Liver (tissue), 9 donors: ENCODE data around the gene SORCS2. TPM values are rescaled to one million over a fixed set of nuclear protein-coding genes. Genes with fewer than 3 reads are reported as not detected.

Experiments used
- DNase-seq: peaks from one replicate; pipeline ENCODE4 v3.0.0-alpha.2; 2017; ENCODE audit warnings: low spot score
- H3K27ac ChIP-seq, 2 donors: one replicate each; pipeline ENCODE4 v1.7.0; 2013; ENCODE audit warnings: inconsistent platforms in 2 of 2, low read length in 2 of 2, control low read depth in 1 of 2, low read depth in 1 of 2, mild to moderate bottlenecking in 1 of 2
- H3K27me3 ChIP-seq, 4 donors: one replicate each; pipeline versions ENCODE4 v1.6.1 to v1.7.0; 2013; ENCODE audit warnings: low read length in 3 of 4, inconsistent platforms in 1 of 4, mild to moderate bottlenecking in 1 of 4, moderate library complexity in 1 of 4; ENCODE audit not compliant: control insufficient read depth in 4 of 4, insufficient read depth in 4 of 4
- H3K36me3 ChIP-seq, 4 donors: one replicate each; pipeline versions ENCODE4 v1.6.1 to v1.7.0; 2013; ENCODE audit warnings: low read length in 3 of 4, mild to moderate bottlenecking in 3 of 4, low read depth in 1 of 4, moderate library complexity in 1 of 4; ENCODE audit not compliant: control insufficient read depth in 4 of 4, insufficient read depth in 3 of 4
- H3K4me1 ChIP-seq, 4 donors: one replicate each; pipeline versions ENCODE4 v1.6.1 to v1.7.0; 2013; ENCODE audit warnings: low read length in 3 of 4, mild to moderate bottlenecking in 3 of 4, moderate library complexity in 1 of 4; ENCODE audit not compliant: control insufficient read depth in 4 of 4, insufficient read depth in 4 of 4
- H3K4me3 ChIP-seq, 3 donors: one replicate each; pipeline versions ENCODE4 v1.6.1 to v1.7.0; 2013; ENCODE audit warnings: low read length in 3 of 3, control low read depth in 1 of 3, low read depth in 1 of 3, mild to moderate bottlenecking in 1 of 3
- H3K9ac ChIP-seq, 2 donors: one replicate each; pipeline ENCODE4 v1.7.0; 2013; ENCODE audit warnings: low read length in 2 of 2, mild to moderate bottlenecking in 2 of 2, moderate library complexity in 2 of 2, control low read depth in 1 of 2, low read depth in 1 of 2
- H3K9me3 ChIP-seq, 4 donors: one replicate each; pipeline versions ENCODE4 v1.6.1 to v1.7.0; 2013; ENCODE audit warnings: low read length in 3 of 4; ENCODE audit not compliant: control insufficient read depth in 4 of 4
- ATF3 ChIP-seq: IDR thresholded peaks from 2 replicates; pipeline ENCODE4 v1.6.1; 2016; ENCODE audit warnings: antibody characterized with exemption
- CTCF ChIP-seq: fragments of 150-350 bp; IDR thresholded peaks from 2 replicates; pipeline ENCODE4 v1.5.1; 2017; ENCODE audit warnings: improper control_type of control experiment, low read depth, low read length; ENCODE audit not compliant: missing input control
- EGR1 ChIP-seq, 2 donors: IDR thresholded peaks; 2 replicates each; pipeline ENCODE4 v1.6.1; 2016 to 2018; ENCODE audit warnings: antibody characterized with exemption in 2 of 2, low read depth in 2 of 2
- FOXA1 ChIP-seq: IDR thresholded peaks from 2 replicates; pipeline ENCODE4 v1.6.1; 2016; ENCODE audit warnings: antibody characterized with exemption
- FOXA2 ChIP-seq: IDR thresholded peaks from 2 replicates; pipeline ENCODE4 v1.6.1; 2016; ENCODE audit warnings: antibody characterized with exemption
- GABPA ChIP-seq, 2 donors: IDR thresholded peaks in 1 of 2; conservative IDR thresholded peaks in 1 of 2; 2 replicates each; pipeline ENCODE4 v1.6.1; 2016; ENCODE audit warnings: antibody characterized with exemption in 2 of 2, mild to moderate bottlenecking in 1 of 2, moderate library complexity in 1 of 2
- HNF4A ChIP-seq, 2 donors: conservative IDR thresholded peaks; 2 replicates each; pipeline ENCODE4 v1.6.1; 2016; ENCODE audit warnings: antibody characterized with exemption in 2 of 2, mild to moderate bottlenecking in 2 of 2
- HNF4G ChIP-seq: IDR thresholded peaks from 2 replicates; pipeline ENCODE4 v1.6.1; 2016; ENCODE audit warnings: antibody characterized with exemption
- JUND ChIP-seq, 2 donors: IDR thresholded peaks; 2 replicates each; pipeline ENCODE4 v1.6.1; 2016; ENCODE audit warnings: antibody characterized with exemption in 2 of 2
- MAX ChIP-seq: IDR thresholded peaks from 2 replicates; pipeline ENCODE4 v1.6.1; 2016; ENCODE audit warnings: antibody characterized with exemption
- NR2F2 ChIP-seq: IDR thresholded peaks from 2 replicates; pipeline ENCODE4 v1.6.1; 2016; ENCODE audit warnings: antibody characterized with exemption
- RAD21 ChIP-seq, 2 donors: IDR thresholded peaks; 2 replicates each; pipeline ENCODE4 v1.6.1; 2016; ENCODE audit warnings: antibody characterized with exemption in 2 of 2, mild to moderate bottlenecking in 2 of 2
- REST ChIP-seq: IDR thresholded peaks from 2 replicates; pipeline ENCODE4 v1.6.1; 2016; ENCODE audit warnings: antibody characterized with exemption, mild to moderate bottlenecking
- RXRA ChIP-seq, 2 donors: IDR thresholded peaks; 2 replicates each; pipeline ENCODE4 v1.6.1; 2017 to 2018; ENCODE audit warnings: antibody characterized with exemption in 2 of 2, mild to moderate bottlenecking in 1 of 2
- SP1 ChIP-seq: IDR thresholded peaks from 2 replicates; pipeline ENCODE4 v1.6.1; 2018; ENCODE audit warnings: antibody characterized with exemption, mild to moderate bottlenecking
- TAF1 ChIP-seq: conservative IDR thresholded peaks from 2 replicates; pipeline ENCODE4 v1.6.1; 2016; ENCODE audit warnings: antibody characterized with exemption, mild to moderate bottlenecking
- YY1 ChIP-seq: IDR thresholded peaks from 2 replicates; pipeline ENCODE4 v1.6.1; 2016; ENCODE audit warnings: antibody characterized with exemption, mild to moderate bottlenecking
- ZBTB33 ChIP-seq: IDR thresholded peaks from 2 replicates; pipeline ENCODE4 v1.6.1; 2016; ENCODE audit warnings: antibody characterized with exemption
- WGBS: extraction: QIAGEN DNeasy Blood & Tissue Kit; methylation state at CpG from one replicate; pipeline ENCODE4 v1.1.7; 2013; 5-methylcytosine and 5-hydroxymethylcytosine counted together
- polyA plus RNA-seq, 2 donors: library from polyadenylated mRNA; stranded (reverse) in 1 of 2; unstranded in 1 of 2; fragments of 200-250 nt in 1 of 2; fragments of >200 nt in 1 of 2; fragmentation: Nextera tagmentation in 1 of 2; extraction: Ambion mirVana in 1 of 2; gene quantifications; one replicate each; pipeline versions ENCODE4 v1.2.1 to v1.2.3, GENCODE V29; 2013 to 2015
- total RNA-seq, 2 donors: library from RNA; depleted of rRNA; stranded (reverse); fragments of >200 nt; gene quantifications; one replicate each; pipeline ENCODE4 v1.2.3, GENCODE V29; 2014
- donor health status: healthy.
- donor health status: healthy.
- donor health status: healthy.
- donor health status: healthy.
- donor health status: healthy.

Gene SORCS2
- total and polyA plus RNA-seq, 4 donors: 0.10 to 1.4 (median 0.92) TPM

- Histone ChIP-seq H3K4me1 (peaks cover 0 to 2% (median under 1%) of the 10 kb centered on the region in 4 donors), H3K9me3 (no peaks in the 10 kb centered on the region), H3K27ac (no peak overlapping the region), H3K9ac (no peak overlapping the region), H3K27me3 (no peaks in the 10 kb centered on the region), H3K4me3 (no peak overlapping the region), H3K36me3 (no peaks in the 10 kb centered on the region)
- no peak for TF ChIP-seq RAD21 (IDR thresholded peaks at IDR 0.05)
- no peak for TF ChIP-seq HNF4G
- no peak for TF ChIP-seq SP1
- no peak for TF ChIP-seq NR2F2
- TF ChIP-seq RXRA (IDR thresholded peaks at IDR 0.05): no peak
- TF ChIP-seq FOXA2: no peak
- no peak for TF ChIP-seq MAX
- TF ChIP-seq REST: no peak
- TF ChIP-seq HNF4A (conservative IDR thresholded peaks at IDR 0.05): no peak
- TF ChIP-seq EGR1 (IDR thresholded peaks at IDR 0.05; ENCODE audit: low read depth in 2 of 2): no peak
- no peak for TF ChIP-seq TAF1
- no peak for TF ChIP-seq FOXA1
- TF ChIP-seq YY1: no peak
- no peak for TF ChIP-seq ZBTB33
- TF ChIP-seq CTCF: no peak
- TF ChIP-seq GABPA (IDR thresholded peaks at IDR 0.05 in 1 of 2, conservative IDR thresholded peaks at IDR 0.05 in 1 of 2): no peak
- TF ChIP-seq JUND (IDR thresholded peaks at IDR 0.05): no peak
- no peak for TF ChIP-seq ATF3
- 86% methylated on average over 13 of the region's 13 CpGs for WGBS
- no peak for DNase-seq
Observed at GRCh38 chr4:7325541-7325940, 133.2 kb downstream of the SORCS2 start.
